Measurements from ENCODE around the gene PZP. TPM values are rescaled to one million over a fixed set of nuclear protein-coding genes. Genes with fewer than 3 reads are reported as not detected.
A peak's percentile ranks its signal among the peaks of the same experiment; 100 is the strongest.

PZP gene
- total and polyA plus RNA-seq, 2 of the 13 experiments (the other 11 are each of a cell fraction or from before 2014, with no cell fraction given) = 0.07 to 0.89 TPM

GRCh38 chr12:9115731-9116559 is 92.2 kb downstream of the PZP start, which contains the start of gene A2M (continued):
- TF ChIP-seq, protein P1, sequence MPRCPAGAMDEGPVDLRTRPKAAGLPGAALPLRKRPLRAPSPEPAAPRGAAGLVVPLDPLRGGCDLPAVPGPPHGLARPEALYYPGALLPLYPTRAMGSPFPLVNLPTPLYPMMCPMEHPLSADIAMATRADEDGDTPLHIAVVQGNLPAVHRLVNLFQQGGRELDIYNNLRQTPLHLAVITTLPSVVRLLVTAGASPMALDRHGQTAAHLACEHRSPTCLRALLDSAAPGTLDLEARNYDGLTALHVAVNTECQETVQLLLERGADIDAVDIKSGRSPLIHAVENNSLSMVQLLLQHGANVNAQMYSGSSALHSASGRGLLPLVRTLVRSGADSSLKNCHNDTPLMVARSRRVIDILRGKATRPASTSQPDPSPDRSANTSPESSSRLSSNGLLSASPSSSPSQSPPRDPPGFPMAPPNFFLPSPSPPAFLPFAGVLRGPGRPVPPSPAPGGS (CRISPR knock-in tag; IDR thresholded peaks at IDR 0.05) = peak; percentile 52; the same call in 1 of the 2 replicates
- TF ChIP-seq KDM3A (CRISPR knock-in tag; IDR thresholded peaks at IDR 0.05; ENCODE audit: low read depth) = 0 out of 2 replicates have a peak, but pooled peaks have one; percentile 72
- peak; percentile 61; the same call in 1 of the 2 replicates for TF ChIP-seq SPEN (CRISPR knock-in tag; IDR thresholded peaks at IDR 0.05; ENCODE audit: low read depth)
- TF ChIP-seq ATF1 (CRISPR knock-in tag; IDR thresholded peaks at IDR 0.05) = peak; percentile 58; the same call in 1 of the 2 replicates
- TF ChIP-seq TAF1 (CRISPR knock-in tag; IDR thresholded peaks at IDR 0.05) = peak; percentile 92
- TF ChIP-seq, protein P2, sequence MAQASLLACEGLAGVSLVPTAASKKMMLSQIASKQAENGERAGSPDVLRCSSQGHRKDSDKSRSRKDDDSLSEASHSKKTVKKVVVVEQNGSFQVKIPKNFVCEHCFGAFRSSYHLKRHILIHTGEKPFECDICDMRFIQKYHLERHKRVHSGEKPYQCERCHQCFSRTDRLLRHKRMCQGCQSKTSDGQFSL (CRISPR knock-in tag; IDR thresholded peaks at IDR 0.05) = 0 out of 2 replicates have a peak, but pooled peaks have one; percentile 22
- TF ChIP-seq, protein P3, sequence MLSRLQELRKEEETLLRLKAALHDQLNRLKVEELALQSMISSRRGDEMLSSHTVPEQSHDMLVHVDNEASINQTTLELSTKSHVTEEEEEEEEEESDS (CRISPR knock-in tag; IDR thresholded peaks at IDR 0.05; ENCODE audit: borderline replicate concordance) = 0 out of 2 replicates have a peak, but pooled peaks have one; percentile 9
- TF ChIP-seq MLX (CRISPR knock-in tag; IDR thresholded peaks at IDR 0.05) = peak; percentile 63
- TF ChIP-seq ZFYVE20 (CRISPR knock-in tag; IDR thresholded peaks at IDR 0.05; ENCODE audit: borderline replicate concordance, low read depth) = no peak
- TF ChIP-seq NFE2L2 (IDR thresholded peaks at IDR 0.05; ENCODE audit: low read length) = no peak
- TF ChIP-seq BRD4 (CRISPR knock-in tag; IDR thresholded peaks at IDR 0.05) = peak; percentile 95
- TF ChIP-seq ZSCAN25 (CRISPR knock-in tag; IDR thresholded peaks at IDR 0.05) = no peak
- TF ChIP-seq ARID4A (CRISPR knock-in tag; IDR thresholded peaks at IDR 0.05; ENCODE audit: borderline replicate concordance) = peak; percentile 72; the same call in 1 of the 2 replicates
- TF ChIP-seq ZNF441 (CRISPR knock-in tag; IDR thresholded peaks at IDR 0.05; ENCODE audit: borderline replicate concordance) = peak; percentile 72; the same call in 1 of the 2 replicates
- TF ChIP-seq, protein P4, sequence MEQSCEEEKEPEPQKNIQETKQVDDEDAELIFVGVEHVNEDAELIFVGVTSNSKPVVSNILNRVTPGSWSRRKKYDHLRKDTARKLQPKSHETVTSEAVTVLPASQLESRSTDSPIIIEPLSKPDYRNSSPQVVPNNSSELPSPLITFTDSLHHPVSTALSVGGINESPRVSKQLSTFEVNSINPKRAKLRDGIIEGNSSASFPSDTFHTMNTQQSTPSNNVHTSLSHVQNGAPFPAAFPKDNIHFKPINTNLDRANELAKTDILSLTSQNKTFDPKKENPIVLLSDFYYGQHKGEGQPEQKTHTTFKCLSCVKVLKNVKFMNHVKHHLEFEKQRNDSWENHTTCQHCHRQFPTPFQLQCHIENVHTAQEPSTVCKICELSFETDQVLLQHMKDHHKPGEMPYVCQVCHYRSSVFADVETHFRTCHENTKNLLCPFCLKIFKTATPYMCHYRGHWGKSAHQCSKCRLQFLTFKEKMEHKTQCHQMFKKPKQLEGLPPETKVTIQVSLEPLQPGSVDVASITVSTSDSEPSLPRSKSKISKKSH (CRISPR knock-in tag; IDR thresholded peaks at IDR 0.05; ENCODE audit: borderline replicate concordance) = no peak
- no peak for TF ChIP-seq CEBPZ (IDR thresholded peaks at IDR 0.05; ENCODE audit: low read length)
